Stimulated activated CD8-positive, alpha-beta memory T cell treated with anti-CD3 and anti-CD28 coated beads, Interleukin-15, amount 100 ng/mL, for 1 hour (primary cell): ENCODE results near the gene FAF1.

ENCODE experiments used
- DNase-seq: peaks from one replicate; pipeline ENCODE4 v3.0.0-alpha.2; 2020; ENCODE audit warnings: low read depth

The FAF1 gene

DNA sequence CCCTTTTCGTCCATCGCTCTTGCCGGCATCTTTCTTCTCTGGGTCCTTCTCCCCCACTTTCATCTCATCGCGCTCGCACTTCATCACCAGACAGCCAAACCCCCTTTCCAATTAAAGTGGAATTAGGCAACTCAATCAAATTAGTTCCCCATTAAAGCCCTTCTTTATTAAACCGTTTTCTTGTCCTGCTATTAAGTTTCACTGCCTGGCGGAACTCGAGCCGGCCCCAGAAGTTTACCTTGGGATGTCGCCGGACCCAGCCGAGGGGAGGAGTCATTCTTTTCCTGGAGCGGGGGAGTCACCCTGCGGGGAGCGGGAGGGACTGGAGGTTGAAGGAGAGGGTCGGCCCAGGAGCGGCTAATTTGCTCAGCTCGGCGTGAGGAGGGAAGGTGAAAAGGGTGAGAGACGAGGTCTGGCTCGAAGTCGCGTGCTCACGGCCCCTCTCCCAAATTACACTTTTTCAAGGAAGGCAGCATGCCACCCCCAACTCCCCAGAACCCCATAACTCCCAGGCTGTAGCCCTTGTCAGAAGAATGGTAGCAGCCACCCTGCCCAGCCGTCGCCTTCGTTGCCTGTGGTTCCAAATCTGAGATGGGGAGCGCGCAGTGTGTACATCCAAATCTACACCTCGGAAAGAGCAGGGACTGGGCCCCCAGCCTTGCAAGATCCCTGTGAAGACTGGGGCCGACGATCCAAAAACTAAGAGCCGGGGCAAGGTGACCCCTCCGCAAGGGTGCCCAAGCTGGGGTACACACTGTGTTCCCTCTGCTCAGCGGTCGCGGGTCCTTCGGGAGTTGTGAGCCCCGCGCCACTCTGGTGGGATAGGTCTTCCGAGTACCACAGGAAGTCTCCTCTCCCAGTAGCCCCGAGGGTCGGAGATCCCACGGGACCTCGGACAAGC, 543.3 kb downstream of the FAF1 start:
- DNase-seq: no peak

DNA sequence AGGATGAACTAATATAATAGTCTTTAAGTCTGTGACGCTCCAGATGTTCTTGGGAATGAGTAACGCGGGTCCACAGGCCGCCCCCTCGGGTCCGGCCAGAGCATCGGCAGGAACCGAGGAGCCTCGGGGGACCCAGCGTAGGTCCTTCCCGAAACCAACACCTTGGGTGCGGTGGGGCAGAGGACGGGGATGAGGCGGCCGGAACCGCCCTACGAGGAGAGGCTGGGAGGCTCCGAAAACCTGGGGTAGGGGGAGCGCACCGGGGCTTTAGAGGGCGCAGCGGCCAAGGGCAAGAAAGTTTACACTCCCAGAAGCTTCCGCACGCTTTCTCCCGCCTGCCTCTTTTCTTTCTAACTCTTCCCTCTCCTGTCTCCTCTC, 543.9 kb downstream of the FAF1 start:
- no peak for DNase-seq

DNA sequence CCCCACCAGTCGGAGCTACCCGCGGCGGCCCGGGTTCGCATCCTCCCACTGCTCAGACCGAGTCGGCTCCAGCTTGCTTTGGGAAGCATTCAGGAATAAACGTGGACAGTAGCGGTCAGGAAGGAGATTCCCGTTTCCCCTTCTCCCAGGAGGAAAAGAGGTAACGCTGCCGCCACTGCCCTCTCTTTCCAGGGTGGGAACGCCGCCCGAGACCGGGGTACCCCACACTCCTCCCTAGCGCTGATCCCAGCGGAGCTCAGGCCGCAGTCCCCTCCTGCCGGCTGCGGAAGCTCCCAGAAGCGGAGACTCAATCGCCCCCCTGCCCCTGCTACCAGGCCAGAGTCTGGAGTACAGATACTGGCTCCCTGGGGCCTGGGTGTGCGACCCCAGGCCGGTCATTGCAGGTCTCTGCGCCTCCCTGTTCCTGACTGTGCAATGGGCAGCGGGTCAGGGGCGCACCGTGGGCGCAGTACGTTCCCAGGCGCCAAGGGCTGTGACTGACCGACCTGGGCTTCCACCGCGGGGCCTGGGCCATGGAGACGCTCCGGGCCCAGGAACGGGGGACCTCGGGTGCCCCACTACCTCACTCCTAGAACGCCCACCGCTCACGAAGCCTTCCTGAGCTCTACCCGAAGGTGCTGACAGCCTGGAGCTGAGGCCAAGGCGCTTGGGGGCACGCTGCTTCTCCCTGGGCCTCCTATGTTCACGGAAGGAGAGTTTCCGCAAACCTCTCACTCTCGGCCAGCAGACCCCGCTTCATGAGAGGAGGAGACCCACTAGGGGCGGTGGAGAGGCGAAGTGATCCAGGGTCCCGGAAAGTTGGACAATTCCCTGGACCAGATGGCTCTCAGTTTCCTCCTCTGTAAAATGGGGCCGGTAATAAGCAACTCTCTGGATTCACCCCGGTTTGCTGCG, 544.6 kb downstream of the FAF1 start:
- DNase-seq: no peak

DNA sequence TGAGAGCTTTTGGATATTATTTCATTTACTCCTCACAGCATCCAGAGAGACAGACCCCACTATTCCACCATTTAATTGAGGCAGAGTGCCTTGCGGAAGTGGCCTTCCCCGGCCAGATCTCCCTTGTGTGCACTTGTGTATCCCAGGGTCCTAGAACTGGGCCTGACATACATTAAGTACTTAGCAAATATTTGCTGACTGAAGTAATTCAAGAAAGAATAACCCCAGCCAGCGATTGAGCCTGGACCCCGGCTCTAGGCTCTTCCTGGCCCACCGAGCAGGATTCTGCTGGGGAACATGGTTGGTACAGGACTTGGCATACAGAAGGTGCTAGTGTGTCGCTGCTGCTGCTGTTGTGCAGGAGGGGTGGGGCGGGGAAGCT, 545.2 kb downstream of the FAF1 start:
- DNase-seq: no peak

DNA sequence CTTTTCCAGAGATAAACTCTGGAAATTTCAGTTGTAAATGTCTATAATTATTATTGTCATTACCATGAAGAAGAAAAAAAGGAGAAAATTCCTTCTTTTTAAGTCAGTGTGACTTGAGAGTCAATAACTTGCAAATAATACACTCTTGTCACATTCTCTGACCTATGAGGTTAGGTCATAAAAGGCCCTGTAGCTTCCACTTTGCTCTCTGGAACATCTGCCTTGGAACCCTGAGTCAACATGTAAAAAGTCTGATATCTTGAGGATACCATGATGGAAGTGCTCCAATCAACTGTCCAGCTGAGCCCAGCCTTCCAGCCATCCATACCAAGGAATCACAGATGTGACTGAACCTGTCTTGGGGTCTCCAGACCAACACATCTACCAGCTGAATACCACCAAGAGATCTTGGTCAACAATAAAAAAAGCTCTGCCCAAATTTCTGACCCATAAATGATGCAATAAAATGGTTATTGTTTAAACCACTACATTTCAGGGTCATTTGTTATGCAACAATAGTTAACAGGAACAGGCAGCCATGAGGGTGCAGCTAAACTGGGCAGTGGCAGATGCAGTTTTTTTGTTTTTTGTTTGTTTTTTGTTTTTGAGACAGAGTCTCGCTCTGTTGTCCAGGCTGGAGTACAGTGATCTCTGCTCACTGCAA, 547.1 kb downstream of the FAF1 start:
- DNase-seq: no peak

DNA sequence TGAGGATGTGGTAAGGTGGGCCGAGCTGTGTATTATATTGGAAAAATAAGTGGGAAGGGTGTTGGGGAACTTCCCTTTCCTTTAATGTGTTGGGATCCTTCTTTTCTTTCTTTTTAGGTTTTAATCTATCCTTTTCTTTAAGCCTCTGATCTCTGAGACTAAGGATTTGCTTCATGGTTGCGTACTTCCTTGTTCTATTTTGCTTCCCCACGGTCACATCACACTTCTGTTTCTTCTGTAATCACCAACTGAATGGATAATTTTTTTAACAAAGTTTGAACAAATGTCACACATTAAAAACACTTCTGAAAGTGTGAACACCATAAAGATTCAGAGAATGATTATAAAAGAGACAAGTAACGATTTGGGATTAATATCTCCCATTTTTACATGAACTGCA, 554.3 kb downstream of the FAF1 start:
- DNase-seq: no peak

DNA sequence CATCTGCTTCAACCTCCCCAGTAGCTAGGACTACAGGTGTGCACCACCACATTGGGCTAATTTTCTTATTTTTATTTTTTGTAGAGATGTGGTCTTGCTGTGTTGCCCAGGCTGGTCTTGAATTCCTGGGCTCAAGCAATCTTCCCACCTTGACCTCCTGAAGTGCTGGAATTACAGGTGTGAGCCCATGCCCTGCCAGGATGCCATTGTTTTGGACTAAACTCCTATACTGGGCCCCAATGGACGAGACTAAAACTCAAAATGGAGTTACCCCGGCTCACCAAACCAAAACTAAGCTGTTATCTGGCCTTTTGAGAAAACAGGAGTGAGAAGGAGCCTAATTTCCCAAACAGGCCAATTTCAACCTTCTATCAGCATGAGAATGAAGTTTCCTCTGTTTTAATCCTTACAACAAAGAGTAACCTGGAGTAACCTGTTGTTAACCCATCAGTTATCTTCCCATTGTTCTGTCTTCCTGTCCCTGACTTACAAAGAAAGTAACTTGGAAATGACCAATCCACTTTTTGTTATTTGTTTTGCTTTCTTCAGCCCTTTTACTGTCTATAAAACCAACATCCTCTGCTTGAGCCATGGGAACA, 566.4 kb downstream of the FAF1 start:
- DNase-seq: no peak
